ENCODE results near the gene SRGAP3.

The SRGAP3 gene

GRCh38 chr3:9198899-9199335 lies 50.5 kb downstream of the SRGAP3 start:
- DNase-seq = no peak

- no peak for DNase-seq
Measured at GRCh38 chr3:9198261-9198660, 51.2 kb downstream of the SRGAP3 start.

GRCh38 chr3:9196020-9196419 lies 53.4 kb downstream of the SRGAP3 start:
- no peak for DNase-seq

GRCh38 chr3:9195390-9195789 lies 54.1 kb downstream of the SRGAP3 start:
- DNase-seq = no peak

GRCh38 chr3:9194509-9195184 lies 54.8 kb downstream of the SRGAP3 start:
- peak; percentile 89 for DNase-seq

- no peak for DNase-seq
Measured at GRCh38 chr3:9193633-9194195, 55.7 kb downstream of the SRGAP3 start.

- DNase-seq = no peak
Measured at GRCh38 chr3:9193211-9193610, 56.2 kb downstream of the SRGAP3 start.

GRCh38 chr3:9192248-9193025 lies 57.0 kb downstream of the SRGAP3 start:
- no peak for DNase-seq

GRCh38 chr3:9190276-9190675 lies 59.2 kb downstream of the SRGAP3 start:
- DNase-seq = no peak

- no peak for DNase-seq
Measured at GRCh38 chr3:9188583-9188982, 60.9 kb downstream of the SRGAP3 start.

- no peak for DNase-seq
Measured at GRCh38 chr3:9185701-9186100, 63.7 kb downstream of the SRGAP3 start.

GRCh38 chr3:9185046-9185445 lies 64.4 kb downstream of the SRGAP3 start:
- DNase-seq = no peak

- no peak for DNase-seq
Measured at GRCh38 chr3:9184461-9184835, 65.0 kb downstream of the SRGAP3 start.

- DNase-seq = no peak
Measured at GRCh38 chr3:9183811-9184460, 65.5 kb downstream of the SRGAP3 start.

- no peak for DNase-seq
Measured at GRCh38 chr3:9183011-9183410, 66.4 kb downstream of the SRGAP3 start.

GRCh38 chr3:9180764-9181117 lies 68.7 kb downstream of the SRGAP3 start:
- DNase-seq = no peak

- no peak for DNase-seq
Measured at GRCh38 chr3:9179826-9180763, 69.4 kb downstream of the SRGAP3 start.

- DNase-seq = no peak
Measured at GRCh38 chr3:9178697-9179096, 70.7 kb downstream of the SRGAP3 start.

- DNase-seq = no peak
Measured at GRCh38 chr3:9175421-9175820, 74.0 kb downstream of the SRGAP3 start.

- DNase-seq = no peak
Measured at GRCh38 chr3:9173445-9173844, 76.0 kb downstream of the SRGAP3 start.

- no peak for DNase-seq
Measured at GRCh38 chr3:9172851-9173321, 76.6 kb downstream of the SRGAP3 start.

GRCh38 chr3:9170851-9171160 lies 78.6 kb downstream of the SRGAP3 start:
- DNase-seq = no peak

Data from NCI-H774 (cell line).